ENCODE measurements around the gene GUCY1A2.
"Not testable (repeated sequence)": the region's sequence is repeated elsewhere in the genome, so short reads cannot be mapped to it uniquely, and the experiment has no call there.

Gene GUCY1A2

DNA sequence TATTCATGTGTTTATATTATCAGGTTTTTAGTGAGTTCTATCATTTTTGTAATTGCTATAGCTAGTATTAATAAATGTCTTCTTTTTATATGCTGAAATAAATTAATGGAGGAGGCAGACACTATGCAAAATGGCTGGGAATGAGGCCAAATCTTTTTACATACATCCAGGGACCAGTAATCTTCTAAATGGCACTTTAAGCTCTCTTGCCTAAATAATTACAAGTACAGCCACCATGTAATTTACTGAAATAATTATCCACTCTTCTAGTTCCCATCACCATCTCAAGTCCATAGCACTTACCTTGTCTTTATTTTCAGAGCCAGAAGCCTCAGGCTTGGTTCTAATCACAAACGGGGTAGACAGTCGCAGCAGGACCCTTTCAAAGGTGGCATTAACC is 79.1 kb downstream of the GUCY1A2 start:
- no peak for DNase-seq (ENCODE audit: low read depth)

- no peak for DNase-seq (ENCODE audit: low read depth)
Observed at GRCh38 chr11:106937111-106937510, 81.2 kb downstream of the GUCY1A2 start.

- DNase-seq (ENCODE audit: low read depth) = no peak
Observed at GRCh38 chr11:106925245-106925644, 93.0 kb downstream of the GUCY1A2 start.

DNA sequence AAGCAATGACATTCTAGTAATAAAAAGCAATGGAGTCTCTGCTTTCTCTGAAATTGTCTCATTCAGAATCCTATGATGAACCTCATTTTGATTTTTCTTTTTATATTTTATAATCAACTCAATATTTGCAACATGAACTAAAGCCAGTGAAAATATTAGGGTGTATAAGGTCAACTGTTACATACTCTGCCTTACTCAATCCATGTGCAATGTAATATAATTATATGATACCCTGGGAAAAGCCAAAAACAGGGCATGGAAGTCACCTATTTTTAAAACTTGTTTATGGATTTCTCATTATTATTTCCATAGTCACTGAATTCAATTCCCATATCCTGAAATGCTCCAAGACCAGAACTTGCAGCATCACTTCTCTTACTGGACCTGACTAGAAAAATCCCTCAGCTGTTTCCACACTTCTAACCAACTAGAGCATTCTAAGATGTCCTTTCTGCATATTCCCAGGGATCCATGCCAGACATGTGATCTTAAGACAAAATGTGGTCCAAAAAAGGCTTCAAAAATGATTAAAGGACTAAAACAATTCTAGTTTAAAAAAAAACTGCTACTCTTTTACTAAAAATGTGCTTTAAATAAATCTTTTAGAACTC is 97.3 kb downstream of the GUCY1A2 start:
- no peak for DNase-seq (ENCODE audit: low read depth)

DNA sequence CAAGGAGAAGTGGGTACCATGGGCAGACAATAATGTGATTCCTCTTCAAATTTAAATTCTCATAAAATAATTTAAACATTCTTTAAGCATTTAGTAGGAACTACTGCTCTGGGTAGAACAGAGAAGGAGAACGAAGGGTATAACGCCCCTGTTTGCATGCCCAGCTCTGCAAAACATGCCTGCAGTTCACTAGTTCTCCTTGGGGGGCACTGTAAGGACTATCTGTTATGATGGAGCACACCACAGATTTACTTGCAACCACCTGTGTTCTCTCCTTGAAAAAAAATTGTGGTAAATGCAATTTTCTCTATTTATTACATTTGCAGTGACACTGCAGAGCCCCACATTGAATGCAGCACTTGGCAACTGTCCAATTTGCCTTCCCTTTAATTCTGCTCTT is 100.3 kb downstream of the GUCY1A2 start:
- no peak for DNase-seq (ENCODE audit: low read depth)

GRCh38 chr11:106914409-106914808 is 103.9 kb downstream of the GUCY1A2 start:
- DNase-seq (ENCODE audit: low read depth) = no peak

DNA sequence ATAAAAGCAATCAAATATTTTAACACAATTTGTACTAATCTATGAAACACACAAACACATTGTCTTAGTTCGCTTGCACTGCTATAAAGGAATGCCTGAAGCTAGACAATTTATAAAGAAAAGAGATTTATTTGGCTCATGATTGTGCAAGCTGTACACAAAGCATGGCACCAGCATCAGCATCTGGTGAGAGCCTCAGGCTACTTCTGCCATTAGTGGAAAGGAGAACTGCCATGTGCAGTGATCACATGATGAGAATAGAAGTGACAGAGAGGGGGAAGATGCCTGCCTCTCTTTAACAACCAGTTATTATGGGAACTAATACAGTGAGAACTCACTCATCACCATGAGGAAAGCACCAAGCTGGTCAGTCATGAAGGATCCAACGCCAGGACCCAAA is 105.1 kb downstream of the GUCY1A2 start:
- DNase-seq (ENCODE audit: low read depth) = no peak

- DNase-seq (ENCODE audit: low read depth) = no peak
Observed at GRCh38 chr11:106904826-106905225, 113.5 kb downstream of the GUCY1A2 start.

DNA sequence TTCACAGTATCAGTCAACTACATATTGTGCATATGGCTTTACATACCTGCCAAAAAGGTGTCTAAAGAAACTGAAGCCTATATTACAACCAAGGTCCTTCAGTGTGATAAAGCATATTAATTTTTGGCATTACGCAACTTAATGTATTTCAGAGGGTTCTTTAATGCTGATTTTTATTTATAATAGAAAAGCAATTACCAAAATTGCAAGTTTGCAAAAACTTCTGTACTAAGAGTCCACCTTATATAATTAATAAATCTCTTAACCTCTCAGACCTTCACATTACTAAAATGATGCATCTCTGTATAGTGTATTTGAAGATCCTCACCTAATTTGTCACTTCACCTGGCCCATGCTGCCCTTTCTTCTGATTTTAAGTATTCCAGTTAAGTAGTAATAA is 128.6 kb downstream of the GUCY1A2 start:
- no peak for DNase-seq (ENCODE audit: low read depth)

DNA sequence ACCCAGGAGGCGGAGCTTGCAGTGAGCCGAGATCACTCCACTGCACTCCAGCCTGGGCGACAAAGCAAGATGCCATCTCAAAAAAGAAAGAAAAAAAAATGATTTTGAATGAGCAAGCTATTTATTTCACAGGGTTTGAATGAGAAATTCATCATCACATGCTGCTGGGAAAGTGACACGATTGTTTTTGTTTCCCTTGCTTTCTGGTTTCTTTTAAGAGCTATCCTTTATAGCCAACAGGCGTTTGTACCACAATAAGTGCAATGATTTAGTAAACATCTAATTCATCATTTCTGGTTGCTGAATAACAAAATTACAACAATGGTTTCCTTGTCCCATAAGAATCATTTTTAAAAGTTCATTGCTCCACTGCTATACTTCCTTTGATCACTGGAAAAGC is 129.9 kb downstream of the GUCY1A2 start:
- DNase-seq (ENCODE audit: low read depth) = no peak

- not testable (repeated sequence) for DNase-seq (ENCODE audit: low read depth)
Observed at GRCh38 chr11:106883693-106884092, 134.6 kb downstream of the GUCY1A2 start.

GRCh38 chr11:106879832-106880546 is 138.3 kb downstream of the GUCY1A2 start:
- DNase-seq (ENCODE audit: low read depth) = no peak

- DNase-seq (ENCODE audit: low read depth) = no peak
Observed at GRCh38 chr11:106879029-106879428, 139.2 kb downstream of the GUCY1A2 start.

- no peak for DNase-seq (ENCODE audit: low read depth)
Observed at GRCh38 chr11:106875013-106875412, 143.3 kb downstream of the GUCY1A2 start.

- no peak for DNase-seq (ENCODE audit: low read depth)
Observed at GRCh38 chr11:106872246-106872645, 146.0 kb downstream of the GUCY1A2 start.

DNA sequence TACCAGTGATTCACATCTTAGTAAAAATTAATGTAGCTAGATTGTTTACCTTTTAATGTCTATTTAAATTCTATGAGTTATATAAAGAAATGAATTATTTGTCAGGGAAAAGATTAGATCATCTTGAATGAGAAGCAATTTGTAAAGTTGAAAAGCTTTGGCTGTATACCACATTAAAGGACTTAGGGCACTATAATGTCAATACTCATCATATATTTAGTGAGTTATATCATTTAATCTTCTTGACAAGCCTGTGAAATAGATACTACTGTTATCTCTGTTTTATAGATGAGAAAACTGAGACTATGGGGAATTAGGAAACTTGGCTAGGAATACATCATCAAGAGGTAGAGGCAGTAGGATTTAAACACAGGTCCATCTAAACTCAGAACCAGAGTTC is 160.1 kb downstream of the GUCY1A2 start:
- DNase-seq (ENCODE audit: low read depth) = no peak

GRCh38 chr11:106856566-106856965 is 161.7 kb downstream of the GUCY1A2 start:
- no peak for DNase-seq (ENCODE audit: low read depth)

DNA sequence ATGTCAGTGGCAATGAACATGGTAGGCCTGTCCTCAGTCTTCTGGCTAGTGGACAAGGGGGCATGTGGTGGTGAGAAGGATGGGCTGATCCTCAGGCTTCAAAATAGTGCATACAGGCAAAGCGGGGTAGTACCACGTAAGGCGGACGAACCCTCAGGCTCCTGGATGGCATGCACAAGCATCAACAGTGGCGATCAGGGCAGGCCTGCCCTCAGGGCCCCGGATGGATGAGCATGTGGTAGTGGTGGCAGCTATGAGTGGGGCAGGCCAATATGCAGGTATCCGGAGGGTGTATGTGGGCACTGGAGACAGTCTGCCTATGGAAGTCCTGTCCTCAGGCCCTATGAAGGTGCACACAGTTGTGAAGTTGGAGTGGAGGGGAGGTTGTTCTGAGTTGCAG is 163.8 kb downstream of the GUCY1A2 start:
- DNase-seq (ENCODE audit: low read depth) = no peak

GRCh38 chr11:106853850-106854401 is 164.3 kb downstream of the GUCY1A2 start:
- DNase-seq (ENCODE audit: low read depth) = no peak

- no peak for DNase-seq (ENCODE audit: low read depth)
Observed at GRCh38 chr11:106852779-106853178, 165.5 kb downstream of the GUCY1A2 start.

GRCh38 chr11:106848526-106848925 is 169.8 kb downstream of the GUCY1A2 start:
- DNase-seq (ENCODE audit: low read depth) = no peak

DNA sequence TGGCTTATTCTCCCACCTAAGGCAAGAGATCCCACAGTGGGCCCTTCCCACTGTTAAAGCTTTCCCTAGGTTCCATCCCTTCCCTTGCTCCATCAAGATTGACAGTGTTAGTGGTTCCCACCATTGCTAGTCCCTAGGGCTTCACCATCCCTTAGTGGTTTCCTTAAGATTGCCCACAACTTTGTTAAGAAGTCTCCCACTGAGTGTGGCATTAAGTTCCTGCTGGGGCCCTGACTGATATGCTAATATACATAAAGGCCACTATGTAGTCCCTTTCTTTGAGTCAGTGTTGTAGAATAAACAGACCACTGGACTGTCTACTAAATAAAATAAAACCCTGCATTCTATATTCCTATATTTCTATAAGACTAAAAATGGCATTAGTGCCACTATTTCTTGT is 176.1 kb downstream of the GUCY1A2 start:
- DNase-seq (ENCODE audit: low read depth) = no peak

DNA sequence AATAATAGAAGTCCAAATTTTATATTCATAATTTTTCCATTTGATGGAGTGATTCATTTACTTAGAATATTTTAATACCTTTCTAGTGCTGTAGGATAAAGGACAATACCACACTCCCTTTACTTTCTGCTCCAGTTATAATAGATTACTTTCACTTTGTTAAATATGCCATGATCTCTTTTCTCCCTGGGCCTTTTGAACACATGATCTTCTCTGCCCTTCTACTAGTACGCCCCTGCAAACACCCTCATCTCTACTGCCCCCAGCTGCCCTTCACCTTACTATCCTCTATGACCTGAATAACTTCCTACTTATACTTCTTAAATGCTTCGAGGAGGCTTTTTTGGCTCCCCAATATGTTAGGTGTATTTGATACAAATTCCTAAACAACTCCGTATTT is 177.3 kb downstream of the GUCY1A2 start:
- DNase-seq (ENCODE audit: low read depth) = no peak

DNA sequence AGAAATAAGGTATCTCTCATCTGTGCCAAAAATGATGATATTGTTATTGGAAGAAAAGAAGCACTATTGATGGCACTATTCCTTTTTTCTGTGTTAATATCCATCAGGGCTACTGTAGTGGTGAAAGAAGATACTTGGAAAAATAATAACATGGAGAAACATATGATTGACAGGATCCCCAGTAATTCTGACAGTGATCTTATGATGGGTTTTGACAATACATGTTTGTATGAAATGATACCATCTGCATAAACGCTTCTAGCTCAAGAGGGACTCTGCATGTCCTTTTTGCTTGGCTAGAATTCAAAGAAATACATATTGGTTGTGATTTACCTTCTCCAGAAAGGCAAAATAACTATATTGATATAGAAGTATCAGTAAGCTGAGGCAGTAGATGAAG is 178.1 kb downstream of the GUCY1A2 start:
- no peak for DNase-seq (ENCODE audit: low read depth)
